Prostate gland (tissue), 2 donors: ENCODE measurements around the gene SYTL1. TPM values are rescaled to one million over a fixed set of nuclear protein-coding genes. Genes with fewer than 3 reads are reported as not detected.

ENCODE experiments used
- DNase-seq: peaks from one replicate; pipeline ENCODE4 v3.0.0-alpha.2; 2019; ENCODE audit warnings: low spot score
- H3K27ac ChIP-seq, 2 donors: fragments of 200-600 bp; sonication (generic); 2 replicates each; pipeline ENCODE4 v1.5.1; 2017 to 2019
- H3K27me3 ChIP-seq: fragments of 200-600 bp; sonication (generic); replicated peaks from 2 replicates; pipeline ENCODE4 v1.5.1; 2019; ENCODE audit not compliant: insufficient read depth
- H3K36me3 ChIP-seq, 2 donors: fragments of 200-600 bp; sonication (generic); 1 replicate in 1 of 2; 2 replicates in 1 of 2; pipeline versions ENCODE4 v1.5.1 to v1.8.1; 2017 to 2019
- H3K4me1 ChIP-seq: fragments of 200-600 bp; sonication (generic); replicated peaks from 2 replicates; pipeline ENCODE4 v1.5.1; 2019
- H3K4me3 ChIP-seq, 2 donors: fragments of 200-600 bp; sonication (generic); 2 replicates each; pipeline ENCODE4 v1.5.1; 2017 to 2019
- H3K9me3 ChIP-seq: fragments of 200-600 bp; sonication (generic); 2 replicates; pipeline ENCODE4 v1.5.1; 2017
- CTCF ChIP-seq, 4 experiments: fragments of 200-600 bp in 2 of 4; fragments of 450-650 bp in 2 of 4; sonication (generic) in 2 of 4; IDR thresholded peaks; 1 replicate in 3 of 4; 2 replicates in 1 of 4; pipeline ENCODE4 v1.5.1; 2016 to 2019; ENCODE audit warnings: antibody characterized with exemption in 4 of 4, mild to moderate bottlenecking in 2 of 4, moderate library complexity in 2 of 4
- POLR2A ChIP-seq: fragments of 450-650 bp; IDR thresholded peaks from one replicate; pipeline ENCODE4 v1.6.1; 2016; ENCODE audit warnings: antibody characterized with exemption, mild to moderate bottlenecking
- POLR2AphosphoS5 ChIP-seq: sonication (generic); formaldehyde crosslinking; IDR thresholded peaks from one replicate; pipeline ENCODE4 v1.6.1; 2017; ENCODE audit warnings: antibody characterized with exemption
- WGBS: methylation state at CpG from one replicate; pipeline ENCODE4 v1.1.5; 2018; 5-methylcytosine and 5-hydroxymethylcytosine counted together
- intact Hi-C: fragments of 100-400 bp; cut with DNase I; formaldehyde crosslinking; loops from one replicate; pipeline ENCODE4 v1.14.2; 2022
- total RNA-seq, 2 donors: library from RNA; depleted of rRNA; stranded (reverse); fragments of >200 nt; gene quantifications; one replicate each; pipeline ENCODE4 v1.1.0, GENCODE V29; 2016

SYTL1 gene
- total RNA-seq, 2 donors from 2014 or later: 94.7 to 217 TPM

- H3K27ac ChIP-seq: peak overlapping the region; percentile 78 to 81
- no peaks in the 10 kb centered on the region for H3K9me3 ChIP-seq
- H3K36me3 ChIP-seq: no peaks in the 10 kb centered on the region
- no peaks in the 10 kb centered on the region for H3K27me3 ChIP-seq
- no peak for TF ChIP-seq CTCF (IDR thresholded peaks at IDR 0.05)
- no peak for TF ChIP-seq POLR2A
- H3K4me3 ChIP-seq: peak overlapping the region; percentile 40 to 46
- intact Hi-C loops: no loop called here
- 36% methylated on average over 5 of the region's 5 CpGs for WGBS
- no peaks in the 10 kb centered on the region for H3K4me1 ChIP-seq
- DNase-seq: no peak
Measured at GRCh38 chr1:27343639-27344025, 1.8 kb downstream of the SYTL1 start.

- H3K27me3 ChIP-seq: no peaks in the 10 kb centered on the region
- no peak overlapping the region for H3K4me3 ChIP-seq
- no peak for DNase-seq
- H3K4me1 ChIP-seq: peaks cover 4% of the 10 kb centered on the region
- H3K9me3 ChIP-seq: no peaks in the 10 kb centered on the region
- H3K36me3 ChIP-seq: no peaks in the 10 kb centered on the region
- intact Hi-C loops: no loop called here
- WGBS: 89% methylated on average over 11 of the region's 12 CpGs
- H3K27ac ChIP-seq: no peak overlapping the region
- TF ChIP-seq POLR2A (no peak), CTCF (IDR thresholded peaks at IDR 0.05) (no peak), POLR2AphosphoS5 (no peak)
Measured at GRCh38 chr1:27345272-27345671, 3.5 kb downstream of the SYTL1 start.

GRCh38 chr1:27346357-27346756 lies 4.5 kb downstream of the SYTL1 start:
- H3K27me3 ChIP-seq: no peaks in the 10 kb centered on the region
- no peak for TF ChIP-seq CTCF (IDR thresholded peaks at IDR 0.05)
- TF ChIP-seq POLR2AphosphoS5: no peak
- no peak for TF ChIP-seq POLR2A
- H3K4me3 ChIP-seq: no peak overlapping the region
- no peaks in the 10 kb centered on the region for H3K36me3 ChIP-seq
- 90% methylated on average over 8 of the region's 8 CpGs for whole genome bisulfite sequencing
- no peak overlapping the region for H3K27ac ChIP-seq
- H3K4me1 ChIP-seq: peaks cover 5% of the 10 kb centered on the region
- no peak for DNase-seq
- H3K9me3 ChIP-seq: no peaks in the 10 kb centered on the region
- intact Hi-C loops: no loop called here

GRCh38 chr1:27346991-27347624 lies 5.3 kb downstream of the SYTL1 start:
- H3K9me3 ChIP-seq: no peaks in the 10 kb centered on the region
- no peaks in the 10 kb centered on the region for H3K36me3 ChIP-seq
- H3K4me1 ChIP-seq: peaks cover 5% of the 10 kb centered on the region
- no peak overlapping the region for H3K4me3 ChIP-seq
- intact Hi-C loops: no loop called here
- peak overlapping the region in 1 of 2 donors; percentile 28 for H3K27ac ChIP-seq
- TF ChIP-seq POLR2AphosphoS5 (no peak), CTCF (IDR thresholded peaks at IDR 0.05) (no peak), POLR2A (no peak)
- no peaks in the 10 kb centered on the region for H3K27me3 ChIP-seq
- WGBS: 86% methylated on average over 14 of the region's 14 CpGs
- DNase-seq: no peak
